K562 (cell line): ENCODE data around the gene NKD1. TPM values are rescaled to one million over a fixed set of nuclear protein-coding genes. Genes with fewer than 3 reads are reported as not detected.

ENCODE experiments used
- ATAC-seq: fragments of 200-7000 bp; cut with Tn5 transposase; 3 replicates; pipeline ENCODE4 v1.9.1; 2020; ENCODE audit warnings: moderate library complexity
- BruUV-seq: library from RNA; stranded (reverse); fragments of 400-500 nt; replicated peaks from 2 replicates; lab custom pipeline; 2021; lab: Mats Ljungman, UMichigan
- CTCF ChIA-PET: fragments of 300-600 bp; formaldehyde crosslinking; extraction: SDS; loops from one replicate; lab custom pipeline; 2021; ENCODE audit warnings: low intra/inter-chr PET ratio; lab: Yijun Ruan, JAX
- POLR2A ChIA-PET: fragments of 300-600, 350-650 bp; sonication (Branson Sonifier 250); formaldehyde crosslinking; extraction: SDS; loops from one replicate; lab custom pipeline; 2021; ENCODE audit warnings: antibody characterized with exemption, inconsistent platforms; lab: Yijun Ruan, JAX
- DNase-seq, 4 experiments: peaks; one replicate each; pipeline versions ENCODE4 v3.0.0 to v3.0.0-alpha.2; 2011 to 2018; ENCODE audit warnings: low spot score in 3 of 4, mixed read lengths in 3 of 4; ENCODE audit errors: extremely low read depth in 1 of 4
- FAIRE-seq: peaks from 2 replicates; lab custom pipeline; 2011; peaks lifted over from hg19 to GRCh38; lab: Jason Lieb, UNC
- H2AFZ ChIP-seq: 2 replicates; pipeline ENCODE4 v1.6.0; 2011; ENCODE audit warnings: low read depth, low read length, control low read depth, inconsistent platforms
- H3K27ac ChIP-seq: fragments of 200-600 bp; 3 replicates; pipeline ENCODE4 v1.8.0; 2011; ENCODE audit warnings: low read depth, mild to moderate bottlenecking, control low read depth, inconsistent platforms, low read length, moderate library complexity, mixed read lengths; ENCODE audit errors: extremely low read depth
- H3K27me3 ChIP-seq, 2 experiments: fragments of 300-600 bp in 1 of 2; 2 replicates in 1 of 2; 3 replicates in 1 of 2; pipeline versions ENCODE4 v1.6.0 to v1.8.0; 2011; ENCODE audit warnings: inconsistent platforms in 2 of 2, low read length in 2 of 2, mild to moderate bottlenecking in 1 of 2, mixed read lengths in 1 of 2, moderate library complexity in 1 of 2; ENCODE audit not compliant: control insufficient read depth in 2 of 2, insufficient read depth in 2 of 2
- H3K36me3 ChIP-seq: fragments of 300-600 bp; 3 replicates; pipeline ENCODE4 v1.8.0; 2011; ENCODE audit warnings: mild to moderate bottlenecking, low read length, inconsistent platforms; ENCODE audit not compliant: control insufficient read depth, insufficient read depth
- H3K4me1 ChIP-seq, 2 experiments: fragments of 200-600 bp in 1 of 2; replicated peaks in 1 of 2; 2 replicates in 1 of 2; 3 replicates in 1 of 2; pipeline versions ENCODE4 v1.5.1 to v1.8.0; 2011; ENCODE audit warnings: inconsistent platforms in 2 of 2, low read length in 2 of 2, mild to moderate bottlenecking in 1 of 2, mixed read lengths in 1 of 2, moderate library complexity in 1 of 2; ENCODE audit not compliant: control insufficient read depth in 2 of 2, insufficient read depth in 2 of 2
- H3K4me2 ChIP-seq: 2 replicates; pipeline ENCODE4 v1.6.1; 2011; ENCODE audit warnings: low read length, control low read depth, inconsistent platforms, mixed read lengths; ENCODE audit not compliant: insufficient read depth
- H3K4me3 ChIP-seq: fragments of 200-600 bp; sonication (generic), shearing (Covaris generic); 2 replicates; pipeline ENCODE4 v1.5.1; 2016; ENCODE audit warnings: control low read depth, inconsistent platforms
- H3K79me2 ChIP-seq: fragments of 200-600 bp; 3 replicates; pipeline ENCODE4 v1.8.0; 2011; ENCODE audit warnings: low read length, inconsistent platforms; ENCODE audit not compliant: control insufficient read depth, insufficient read depth
- H3K9ac ChIP-seq, 2 experiments: 2 replicates each; pipeline versions ENCODE4 v1.6.0 to v1.6.1; 2011; ENCODE audit warnings: low read depth in 2 of 2, low read length in 2 of 2, control low read depth in 1 of 2, inconsistent platforms in 1 of 2, mild to moderate bottlenecking in 1 of 2, mixed read lengths in 1 of 2; ENCODE audit not compliant: insufficient read depth in 1 of 2
- H3K9me1 ChIP-seq: one replicate; pipeline ENCODE4 v1.6.0; 2011; ENCODE audit warnings: inconsistent platforms, mild to moderate bottlenecking, low read length, moderate library complexity; ENCODE audit not compliant: control insufficient read depth, insufficient read depth
- H3K9me3 ChIP-seq: replicated peaks from 2 replicates; pipeline ENCODE4 v1.5.1; 2011; ENCODE audit warnings: low read depth, low read length, inconsistent platforms; ENCODE audit not compliant: control insufficient read depth, insufficient read depth
- H4K20me1 ChIP-seq: replicated peaks from 2 replicates; pipeline ENCODE4 v1.6.1; 2011; ENCODE audit warnings: low read length, inconsistent platforms, mixed read lengths; ENCODE audit not compliant: control insufficient read depth, insufficient read depth
- ATF6 ChIP-seq: sonication (generic); formaldehyde crosslinking; IDR thresholded peaks from 2 replicates; pipeline ENCODE4 v1.4.0; 2020; ENCODE audit warnings: mild to moderate bottlenecking, missing genetic modification reagents
- DIDO1 ChIP-seq: fragments of 450-650 bp; IDR thresholded peaks from 2 replicates; pipeline ENCODE4 v1.6.1; 2016; ENCODE audit warnings: low read depth, missing biosample characterization, missing genetic modification characterization
- ETS2 ChIP-seq: IDR thresholded peaks from 2 replicates; pipeline ENCODE4 v1.6.1; 2016; ENCODE audit warnings: borderline replicate concordance, missing genetic modification characterization, mild to moderate bottlenecking, moderate library complexity, missing compliant biosample characterization; ENCODE audit not compliant: poor library complexity, severe bottlenecking
- GTF2A2 ChIP-seq: IDR thresholded peaks from 2 replicates; pipeline ENCODE4 v1.6.1; 2016; ENCODE audit warnings: mild to moderate bottlenecking, missing genetic modification characterization, missing compliant biosample characterization
- KAT2B ChIP-seq: IDR thresholded peaks from one replicate; pipeline ENCODE4 v1.6.1; 2012; ENCODE audit warnings: low read depth, mild to moderate bottlenecking, control low read depth, inconsistent platforms, low read length, moderate library complexity
- NFIC ChIP-seq: fragments of 450-650 bp; IDR thresholded peaks from 2 replicates; pipeline ENCODE4 v1.6.1; 2017; ENCODE audit warnings: mild to moderate bottlenecking, inconsistent platforms
- PHF8 ChIP-seq: fragments of 200-600 bp; sonication (generic); IDR thresholded peaks from 2 replicates; pipeline ENCODE4 v1.6.1; 2012; ENCODE audit warnings: mixed run types, mild to moderate bottlenecking, inconsistent platforms, low read length, moderate library complexity, borderline replicate concordance
- RBM14 ChIP-seq: fragments of 200-400 bp; formaldehyde crosslinking; IDR thresholded peaks from 2 replicates; pipeline ENCODE4 v1.6.1; 2018; ENCODE audit warnings: low read depth, mild to moderate bottlenecking, low read length, moderate library complexity, borderline replicate concordance; ENCODE audit not compliant: insufficient read depth
- TAF9B ChIP-seq: fragments of 450-650 bp; IDR thresholded peaks from 2 replicates; pipeline ENCODE4 v1.6.1; 2018; ENCODE audit warnings: mild to moderate bottlenecking; ENCODE audit not compliant: partially characterized antibody
- TSHZ1 ChIP-seq: fragments of 250-450 bp; sonication (Bioruptor Pico); IDR thresholded peaks from 2 replicates; pipeline ENCODE4 v1.4.0; 2020; ENCODE audit warnings: mild to moderate bottlenecking, moderate library complexity
- ZBTB43 ChIP-seq: sonication (generic); formaldehyde crosslinking; IDR thresholded peaks from 2 replicates; pipeline ENCODE4 v1.8.0; 2023; ENCODE audit warnings: mild to moderate bottlenecking, missing genetic modification reagents
- ZNF551 ChIP-seq: fragments of 250-450 bp; sonication (Bioruptor Pico); IDR thresholded peaks from 2 replicates; pipeline ENCODE4 v1.5.0; 2021; ENCODE audit warnings: mild to moderate bottlenecking, moderate library complexity
- ZNF583 ChIP-seq: fragments of 250-450 bp; sonication (Bioruptor Pico); IDR thresholded peaks from 2 replicates; pipeline ENCODE4 v1.4.0; 2020
- ZNF79 ChIP-seq: fragments of 250-450 bp; sonication (Bioruptor Pico); IDR thresholded peaks from 2 replicates; pipeline ENCODE4 v1.4.0; 2020; ENCODE audit warnings: low read depth, mild to moderate bottlenecking, moderate library complexity
- WGBS: fragments of 100-300 bp; shearing (Covaris generic); methylation state at CpG from one replicate; pipeline ENCODE4 v1.1.6; 2016; ENCODE audit warnings: low coverage, mixed read lengths; ENCODE audit not compliant: insufficient coverage; ENCODE audit errors: missing lambda C conversion rate; 5-methylcytosine and 5-hydroxymethylcytosine counted together
- in situ Hi-C: fragments of 300-500 bp; cut with MboI; formaldehyde crosslinking; loops from 4 replicates; pipeline ENCODE4 v1.15.0; 2018; ENCODE audit warnings: inconsistent platforms, mixed read lengths
- intact Hi-C: fragments of 100-400 bp; cut with micrococcal nuclease; formaldehyde crosslinking; loops from 2 replicates; pipeline ENCODE4 v1.14.2; 2022
- polyA plus RNA-seq, 8 experiments: library from polyadenylated mRNA; depleted of rRNA in 4 of 8; stranded (reverse) in 5 of 8; unstranded in 3 of 8; fragments of >200 nt; fragmentation: Nextera tagmentation in 2 of 8; fragmentation: Illumina TruSeq in 1 of 8; extraction: Ambion mirVana in 2 of 8; extraction: Trizol in 1 of 8; gene quantifications; 2 replicates each; pipeline versions ENCODE4 v1.2.1 to v1.2.3, GENCODE V29; 2011 to 2014; ENCODE audit warnings: inconsistent platforms in 1 of 8, missing spikeins in 1 of 8
- total RNA-seq, 7 experiments: library from RNA; depleted of rRNA in 6 of 7; stranded (reverse); fragments of >200 nt in 6 of 7; fragmentation: Illumina TruSeq in 2 of 7; extraction: Trizol in 2 of 7; gene quantifications; 2 replicates each; pipeline versions ENCODE4 v1.2.1 to v1.2.3, GENCODE V29; 2011 to 2021; ENCODE audit warnings: low replicate concordance in 1 of 7

The NKD1 gene
- total and polyA plus RNA-seq, 9 of the 15 experiments (the other 6 are each of a cell fraction or from before 2014, with no cell fraction given), result under 0.01 to 0.24 (median 0.04) TPM; not detected in 2

GRCh38 chr16:50550035-50550434, 1.8 kb downstream of the NKD1 start:
- H3K9me1 ChIP-seq, result no peaks in the 10 kb centered on the region
- H3K9ac ChIP-seq, result no peak overlapping the region
- POLR2A ChIA-PET, result interaction anchor here (0.6 kb wide), 1 partner anchor 1720 kb away, joined by 4 read pairs; no protein-coding TSS in a partner anchor
- DNase-seq (no peak), FAIRE-seq (no peak), ATAC-seq (no peak)
- H3K27ac ChIP-seq, result no peak overlapping the region
- in situ Hi-C loops, result no loop called here
- no peaks in the 10 kb centered on the region for H3K36me3 ChIP-seq
- intact Hi-C loops, result no loop called here
- H3K9me3 ChIP-seq, result no peaks in the 10 kb centered on the region
- no peak overlapping the region for H3K4me3 ChIP-seq
- H3K4me1 ChIP-seq, result peaks cover 0 to 18% of the 10 kb centered on the region in 2 experiments; a peak in 2 of 5 replicates
- 21% methylated on average over 8 of the region's 8 CpGs for WGBS
- CTCF ChIA-PET, result no interaction called here
- no peak overlapping the region for H2AFZ ChIP-seq
- no peaks in the 10 kb centered on the region; the same call in 1 of the 2 replicates for H4K20me1 ChIP-seq
- no peaks in the 10 kb centered on the region for H3K79me2 ChIP-seq
- peaks cover 15 to 39% of the 10 kb centered on the region in 2 experiments; a peak in 4 of 5 replicates for H3K27me3 ChIP-seq
- no peak overlapping the region for H3K4me2 ChIP-seq
- no TSS peak for BruUV-seq
- TF ChIP-seq ZNF79, result no peak
- no peak for TF ChIP-seq NFIC
- TF ChIP-seq ATF6 (CRISPR knock-in tag), result no peak
- TF ChIP-seq RBM14, result no peak
- TF ChIP-seq TAF9B, result no peak
- no peak for TF ChIP-seq DIDO1 (tag)
- no peak for TF ChIP-seq ZNF551 (CRISPR knock-in tag)
- no peak for TF ChIP-seq PHF8
- no peak for TF ChIP-seq ZBTB43
- no peak for TF ChIP-seq ETS2 (tag)
- no peak for TF ChIP-seq KAT2B
- TF ChIP-seq ZNF583 (CRISPR knock-in tag), result no peak
- no peak for TF ChIP-seq TSHZ1 (CRISPR knock-in tag)
- no peak for TF ChIP-seq GTF2A2
